ENCODE measurements around the gene ARRB1. TPM values are rescaled to one million over a fixed set of nuclear protein-coding genes. Genes with fewer than 3 reads are reported as not detected.

Gene ARRB1
- total RNA-seq, 1 donor: 14.5 TPM

- Histone ChIP-seq H3K9me3 (ENCODE audit: low read depth, low read length) (no peaks in the 10 kb centered on the region), H3K36me3 (ENCODE audit: insufficient read depth, low read length) (no peaks in the 10 kb centered on the region), H3K27me3 (ENCODE audit: insufficient read depth, low read length) (no peaks in the 10 kb centered on the region), H3K4me1 (ENCODE audit: insufficient read depth, low read length) (peaks cover 19% of the 10 kb centered on the region), H3K79me2 (ENCODE audit: insufficient read depth, low read length) (no peaks in the 10 kb centered on the region), H3K27ac (ENCODE audit: low read depth, low read length) (no peak overlapping the region), H3K4me3 (ENCODE audit: insufficient read depth, low read length) (no peak overlapping the region), H4K20me1 (ENCODE audit: insufficient read depth, low read length) (no peaks in the 10 kb centered on the region), H3K4me2 (ENCODE audit: insufficient read depth, low read length) (no peak overlapping the region), H2AFZ (ENCODE audit: low read length) (no peak overlapping the region)
- TF ChIP-seq, protein P1, sequence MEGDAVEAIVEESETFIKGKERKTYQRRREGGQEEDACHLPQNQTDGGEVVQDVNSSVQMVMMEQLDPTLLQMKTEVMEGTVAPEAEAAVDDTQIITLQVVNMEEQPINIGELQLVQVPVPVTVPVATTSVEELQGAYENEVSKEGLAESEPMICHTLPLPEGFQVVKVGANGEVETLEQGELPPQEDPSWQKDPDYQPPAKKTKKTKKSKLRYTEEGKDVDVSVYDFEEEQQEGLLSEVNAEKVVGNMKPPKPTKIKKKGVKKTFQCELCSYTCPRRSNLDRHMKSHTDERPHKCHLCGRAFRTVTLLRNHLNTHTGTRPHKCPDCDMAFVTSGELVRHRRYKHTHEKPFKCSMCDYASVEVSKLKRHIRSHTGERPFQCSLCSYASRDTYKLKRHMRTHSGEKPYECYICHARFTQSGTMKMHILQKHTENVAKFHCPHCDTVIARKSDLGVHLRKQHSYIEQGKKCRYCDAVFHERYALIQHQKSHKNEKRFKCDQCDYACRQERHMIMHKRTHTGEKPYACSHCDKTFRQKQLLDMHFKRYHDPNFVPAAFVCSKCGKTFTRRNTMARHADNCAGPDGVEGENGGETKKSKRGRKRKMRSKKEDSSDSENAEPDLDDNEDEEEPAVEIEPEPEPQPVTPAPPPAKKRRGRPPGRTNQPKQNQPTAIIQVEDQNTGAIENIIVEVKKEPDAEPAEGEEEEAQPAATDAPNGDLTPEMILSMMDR (IDR thresholded peaks at IDR 0.05; ENCODE audit: extremely low read depth, low read depth, low read length): no peak
- peak; percentile 47 for DNase-seq (ENCODE audit: insufficient read length, low spot score, missing footprints)
Measured at GRCh38 chr11:75330291-75330690, 21.2 kb downstream of the ARRB1 start.

DNA sequence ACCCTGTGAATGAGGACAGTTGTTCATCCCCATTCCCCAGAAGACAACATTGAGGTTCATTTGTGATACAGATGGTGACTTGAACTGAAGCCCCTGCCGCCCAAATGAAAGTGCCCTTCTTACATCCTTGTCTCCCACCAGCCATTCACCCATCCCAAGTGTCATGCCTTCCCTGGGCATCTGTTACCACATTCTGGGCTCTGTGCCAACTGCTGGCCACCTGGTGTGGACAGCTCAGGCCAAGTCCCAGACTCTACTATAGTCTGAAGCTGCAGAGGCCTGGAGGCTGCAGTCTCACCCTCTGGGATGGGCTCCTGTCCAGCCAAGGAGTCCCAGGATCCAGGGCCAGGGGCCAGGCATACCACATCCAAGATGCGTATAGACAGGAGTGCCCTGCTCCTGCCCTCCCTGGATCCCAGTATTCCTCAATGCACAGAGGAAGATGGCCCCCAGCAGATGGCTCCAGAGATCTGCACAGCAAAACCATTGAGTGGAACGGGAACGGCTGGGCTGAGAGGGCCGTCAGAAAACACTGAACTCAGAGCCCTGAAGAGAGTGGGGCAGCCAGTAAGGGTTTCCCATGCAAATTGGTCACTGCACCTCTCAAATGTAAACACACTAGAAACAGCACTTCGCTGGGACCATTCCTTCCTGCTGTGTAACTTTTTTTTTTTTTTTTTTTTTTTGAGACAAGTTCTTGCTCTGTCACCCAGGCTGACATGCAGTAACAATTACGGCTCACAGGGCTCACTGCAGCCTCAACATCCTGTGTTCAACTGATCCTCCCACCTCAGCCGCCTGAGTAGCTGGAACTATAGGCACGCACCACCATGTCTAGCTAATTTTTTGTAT is 22.8 kb downstream of the ARRB1 start:
- Histone ChIP-seq H3K4me3 (ENCODE audit: insufficient read depth, low read length) (no peak overlapping the region), H3K4me1 (ENCODE audit: insufficient read depth, low read length) (peaks cover 19% of the 10 kb centered on the region), H3K4me2 (ENCODE audit: insufficient read depth, low read length) (peak overlapping the region; percentile 32), H3K27me3 (ENCODE audit: insufficient read depth, low read length) (no peaks in the 10 kb centered on the region), H3K36me3 (ENCODE audit: insufficient read depth, low read length) (no peaks in the 10 kb centered on the region), H4K20me1 (ENCODE audit: insufficient read depth, low read length) (no peaks in the 10 kb centered on the region), H2AFZ (ENCODE audit: low read length) (peak overlapping the region; percentile 45), H3K79me2 (ENCODE audit: insufficient read depth, low read length) (no peaks in the 10 kb centered on the region), H3K9me3 (ENCODE audit: low read depth, low read length) (no peaks in the 10 kb centered on the region), H3K27ac (ENCODE audit: low read depth, low read length) (no peak overlapping the region)
- TF ChIP-seq, protein P1 (IDR thresholded peaks at IDR 0.05; ENCODE audit: extremely low read depth, low read depth, low read length): peak; percentile 82
- peak; percentile 91 for DNase-seq (ENCODE audit: insufficient read length, low spot score, missing footprints)

DNA sequence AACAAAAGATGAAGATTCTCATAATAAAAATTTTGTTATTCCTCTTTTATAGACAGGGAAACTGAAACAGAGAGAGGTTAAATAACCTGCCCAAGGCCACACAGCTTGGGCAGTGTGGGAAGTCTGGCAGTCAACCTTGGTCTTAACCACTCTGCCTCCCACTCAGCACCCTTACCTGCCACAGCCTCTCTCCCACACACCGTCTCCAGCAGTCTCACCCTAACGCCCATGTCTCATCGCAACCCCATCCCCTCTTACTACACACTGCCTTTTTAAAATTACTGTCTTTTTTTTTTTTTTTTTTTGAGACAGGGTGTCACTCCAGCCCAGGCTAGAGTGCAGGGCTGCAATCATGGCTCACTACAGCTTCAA is 25.0 kb downstream of the ARRB1 start:
- Histone ChIP-seq H4K20me1 (ENCODE audit: insufficient read depth, low read length) (no peaks in the 10 kb centered on the region), H2AFZ (ENCODE audit: low read length) (no peak overlapping the region)

More for the DNA sequence above, 25.0 kb downstream of the ARRB1 start:
- no peaks in the 10 kb centered on the region for H3K27me3 ChIP-seq (ENCODE audit: insufficient read depth, low read length)
- TF ChIP-seq, protein P1 (IDR thresholded peaks at IDR 0.05; ENCODE audit: extremely low read depth, low read depth, low read length): no peak
- no peaks in the 10 kb centered on the region for H3K79me2 ChIP-seq (ENCODE audit: insufficient read depth, low read length)
- H3K27ac ChIP-seq (ENCODE audit: low read depth, low read length): peak overlapping the region; percentile 80
- peak; percentile 3 for DNase-seq (ENCODE audit: insufficient read length, low spot score, missing footprints)
- H3K9me3 ChIP-seq (ENCODE audit: low read depth, low read length): no peaks in the 10 kb centered on the region
- no peak overlapping the region for H3K4me3 ChIP-seq (ENCODE audit: insufficient read depth, low read length)
- peak overlapping the region; percentile 40 for H3K4me2 ChIP-seq (ENCODE audit: insufficient read depth, low read length)
- peaks cover 19% of the 10 kb centered on the region for H3K4me1 ChIP-seq (ENCODE audit: insufficient read depth, low read length)
- H3K36me3 ChIP-seq (ENCODE audit: insufficient read depth, low read length): no peaks in the 10 kb centered on the region
